Activated CD4-positive, alpha-beta T cell treated with anti-CD3 and anti-CD28 coated beads for 24 hours (primary cell): Measurements from ENCODE around the gene PFKFB3.

Experiments
- DNase-seq, 2 donors: peaks; one replicate each; pipeline ENCODE4 v3.0.0-alpha.2; 2020; ENCODE audit warnings: low read depth in 2 of 2

PFKFB3 gene

GRCh38 chr10:6300784-6301460 lies 98.2 kb downstream of the PFKFB3 start:
- no peak for DNase-seq

DNA sequence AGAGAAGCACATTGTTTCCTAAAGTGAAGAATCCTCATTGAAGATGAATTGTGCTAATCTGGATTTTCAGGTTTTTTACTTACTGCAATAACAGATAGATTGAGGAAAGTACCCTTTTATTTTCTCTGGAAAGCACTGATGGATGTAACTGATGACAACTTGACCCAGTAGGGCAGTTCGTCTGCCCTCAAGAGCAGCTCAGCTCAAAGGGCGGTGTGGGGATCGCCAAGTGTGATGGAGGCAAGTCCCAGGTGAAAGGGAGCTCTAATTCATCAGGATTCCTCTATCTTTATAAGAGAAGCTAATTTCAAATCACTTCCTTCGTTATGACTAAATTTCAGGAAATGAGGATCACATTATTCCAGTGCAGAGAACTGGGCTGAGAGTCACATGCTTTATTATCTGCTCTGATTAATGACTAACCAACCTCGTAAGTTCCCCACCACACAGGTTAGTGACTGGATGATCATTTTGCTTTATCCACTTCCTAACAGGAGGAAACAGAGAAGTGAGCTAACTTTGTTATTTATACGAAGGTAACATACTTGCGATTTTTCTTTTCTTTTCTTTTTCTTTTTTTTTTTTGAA lies 98.8 kb downstream of the PFKFB3 start:
- no peak for DNase-seq
